Frontal cortex (tissue), 1 donor: ENCODE measurements around the gene XAGE1B. TPM values are rescaled to one million over a fixed set of nuclear protein-coding genes. Genes with fewer than 3 reads are reported as not detected.

Source experiments
- small RNA-seq: library from RNA; depleted of rRNA; stranded (forward); fragments of <200 nt; gene quantifications from one replicate; pipeline ENCODE3, GENCODE V24; 2014
- total RNA-seq: library from RNA; depleted of rRNA; stranded (reverse); fragments of >200 nt; gene quantifications from one replicate; pipeline ENCODE4 v1.2.3, GENCODE V29; 2014

The XAGE1B gene
- total RNA-seq, 1 donor from 2014 or later = not detected

Small RNAs within 50 kb of the gene (small RNA-seq; reads per million reads assigned to genes)
- gene BX510359.8 (not detected), gene RBM22P7 (not detected)

Other genes with a start within 250 kb of the XAGE1B start
- not detected for gene XAGE2, start 148.0 kb downstream of the XAGE1B start, total RNA-seq
- not detected for gene XAGE1A, start 21.3 kb downstream of the XAGE1B start, total RNA-seq
- gene SSX7, start 137.8 kb upstream of the XAGE1B start, total RNA-seq = not detected
- gene SSX2, start 190.1 kb upstream of the XAGE1B start, total RNA-seq = not detected
- gene SSX2B, start 234.2 kb upstream of the XAGE1B start, total RNA-seq = not detected